HG03159 (cell line): ENCODE data around the gene ATP2A3.

Experiments
- ATAC-seq: cut with Tn5 transposase; IDR thresholded peaks from one replicate; pipeline ENCODE4 v1.9.1; 2021; ENCODE audit warnings: mild to moderate bottlenecking, moderate library complexity; ENCODE audit not compliant: unreplicated experiment

The ATP2A3 gene

DNA sequence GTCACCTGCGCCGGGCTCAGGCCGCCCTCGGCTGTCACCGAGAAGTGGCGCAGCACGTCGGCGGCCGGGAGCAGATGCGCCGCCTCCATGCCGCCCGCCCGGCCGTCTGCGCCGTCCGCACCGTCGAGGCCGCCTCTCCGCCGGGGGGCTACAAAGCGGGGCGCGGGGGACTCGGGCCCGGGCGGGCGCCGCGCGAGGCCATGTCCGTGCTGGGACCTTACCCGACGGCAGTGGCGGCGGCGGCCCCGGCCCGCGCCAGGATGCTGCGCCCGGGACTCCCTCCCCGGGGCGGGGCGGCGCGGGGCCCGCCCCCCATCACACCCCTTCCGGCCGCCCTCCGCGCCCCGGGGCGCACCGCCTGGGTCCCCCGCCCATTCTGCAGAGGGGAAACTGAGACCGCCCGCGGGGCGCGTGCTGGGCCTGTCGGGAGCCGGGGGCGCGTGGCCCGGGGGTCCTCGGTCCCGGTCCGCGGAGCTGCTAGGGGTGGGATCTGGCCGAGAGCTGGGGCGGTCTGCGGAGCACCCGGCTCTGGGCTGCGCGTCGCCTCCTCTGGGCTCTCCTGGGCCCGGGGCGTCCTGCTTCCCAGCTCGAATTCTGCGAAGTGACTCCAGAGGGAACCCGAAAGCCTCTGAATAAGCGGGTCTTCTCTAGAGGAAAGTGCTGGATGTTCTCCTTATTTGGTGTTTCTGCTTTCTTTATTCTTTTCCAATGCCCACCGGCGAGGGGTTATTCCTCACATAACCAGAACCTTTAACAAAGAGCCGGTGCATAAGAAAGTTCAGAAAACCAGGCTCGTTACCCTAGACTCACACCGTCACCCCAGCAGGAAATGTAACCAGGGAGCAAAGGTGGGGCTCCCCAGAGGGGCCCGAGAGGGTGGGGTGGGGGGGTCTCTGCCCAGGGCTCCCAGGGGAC lies at the start of gene ATP2A3:
ATP2A3 (minus strand) TSS at position 235 of the 915 bp plus-strand sequence; CDS start at position 89, 146 bp downstream.
- peak; percentile 55 for ATAC-seq

DNA sequence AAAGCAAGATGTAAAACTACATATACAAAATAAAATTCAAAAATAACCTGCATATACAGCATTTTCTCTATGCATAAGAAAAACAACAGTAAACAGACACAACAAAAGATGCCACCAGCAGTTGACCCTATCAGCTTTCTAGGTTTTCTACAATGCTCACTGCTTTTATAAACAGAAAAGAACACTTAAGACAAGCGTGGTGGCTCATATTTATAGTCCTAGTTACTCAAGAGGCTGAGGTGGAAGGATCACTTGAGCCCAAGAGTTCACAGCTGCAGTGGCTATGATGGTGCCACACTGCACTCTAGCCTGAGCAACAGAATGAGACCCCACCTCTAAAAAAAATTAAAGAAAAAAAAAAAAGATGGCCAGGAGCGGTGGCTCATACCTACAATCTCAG lies 46.5 kb upstream of the ATP2A3 start:
- no peak for ATAC-seq

DNA sequence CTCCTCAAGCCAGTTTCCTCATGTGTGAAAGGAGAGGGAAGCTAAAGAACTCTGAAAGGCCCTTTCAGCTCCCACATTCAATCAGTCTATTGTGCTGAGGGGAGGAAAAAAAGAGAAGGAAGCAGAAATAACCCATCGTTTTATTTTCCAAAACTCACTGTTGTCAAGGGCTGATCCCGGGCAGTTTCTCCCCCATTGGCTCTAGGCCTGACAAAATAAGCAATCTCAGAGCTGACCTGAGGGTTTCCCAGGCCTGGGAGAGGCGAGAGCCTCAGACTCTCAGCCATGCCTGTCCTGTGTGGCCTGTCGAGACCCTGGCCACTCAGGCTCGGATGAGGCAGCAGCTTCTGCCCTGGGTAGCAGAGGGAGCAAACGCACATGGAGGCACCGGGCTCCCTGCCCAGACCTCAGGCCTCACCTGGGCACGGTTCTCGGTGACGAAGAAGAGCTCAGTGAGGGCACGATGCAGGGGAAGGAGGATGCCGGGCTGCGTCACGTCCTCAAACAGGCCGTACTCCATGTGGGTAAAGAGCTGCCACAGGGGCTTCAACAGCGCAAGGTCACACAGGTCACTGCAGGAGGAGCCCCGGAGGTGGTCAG lies 45.0 kb upstream of the ATP2A3 start:
- no peak for ATAC-seq

DNA sequence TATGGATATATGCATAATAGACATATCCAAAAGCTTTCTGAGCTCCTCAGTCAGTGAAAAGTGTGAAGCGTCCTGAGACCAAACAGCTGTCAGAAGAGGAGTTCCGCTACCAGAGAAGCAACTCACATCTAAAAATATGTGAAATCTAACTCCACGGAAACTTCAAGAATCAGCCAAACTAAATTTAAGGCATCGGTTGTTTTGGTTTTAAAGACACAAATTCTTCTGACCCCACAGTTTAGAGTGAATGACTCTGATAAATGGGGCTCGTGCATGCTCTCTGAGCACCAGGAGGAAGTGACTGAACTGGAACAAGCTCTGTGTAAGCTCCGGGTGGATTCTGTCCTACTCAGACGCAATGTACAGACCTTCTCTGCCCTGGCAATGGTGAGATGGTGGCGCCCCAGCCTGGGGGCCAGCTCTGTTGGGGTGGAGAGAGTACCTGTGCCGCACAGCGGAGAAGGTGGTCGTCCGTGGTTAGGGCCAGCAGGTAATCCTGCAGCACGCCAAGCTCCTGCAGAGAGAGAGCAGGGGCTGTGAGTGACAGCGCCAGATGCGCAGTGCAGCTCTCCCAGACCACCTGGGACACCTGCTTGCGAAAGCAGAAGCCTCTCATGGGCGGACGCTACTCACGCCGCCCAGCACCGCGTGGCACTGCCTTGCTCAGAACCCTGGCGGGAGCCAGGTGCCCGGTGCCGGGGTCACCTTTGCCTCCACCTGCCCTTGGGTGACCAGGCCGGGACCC lies 44.4 kb upstream of the ATP2A3 start:
- ATAC-seq, result no peak

DNA sequence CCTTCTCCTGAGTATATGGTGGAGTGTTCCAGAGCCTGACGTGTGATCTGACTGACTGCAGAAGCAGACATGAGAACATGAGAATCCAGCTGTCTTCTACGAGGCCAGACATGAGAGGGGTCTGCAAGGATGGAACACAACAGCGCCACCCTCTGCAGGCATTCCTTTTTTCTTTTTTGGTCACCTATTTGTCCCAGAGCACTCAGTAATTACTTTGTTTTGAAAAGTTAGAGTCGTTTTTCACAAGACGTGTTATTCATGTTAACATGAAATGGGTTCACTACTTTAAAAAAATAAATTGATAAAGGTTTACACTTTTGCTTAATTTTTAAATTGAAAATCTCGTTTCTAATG lies 43.8 kb upstream of the ATP2A3 start:
- no peak for ATAC-seq

DNA sequence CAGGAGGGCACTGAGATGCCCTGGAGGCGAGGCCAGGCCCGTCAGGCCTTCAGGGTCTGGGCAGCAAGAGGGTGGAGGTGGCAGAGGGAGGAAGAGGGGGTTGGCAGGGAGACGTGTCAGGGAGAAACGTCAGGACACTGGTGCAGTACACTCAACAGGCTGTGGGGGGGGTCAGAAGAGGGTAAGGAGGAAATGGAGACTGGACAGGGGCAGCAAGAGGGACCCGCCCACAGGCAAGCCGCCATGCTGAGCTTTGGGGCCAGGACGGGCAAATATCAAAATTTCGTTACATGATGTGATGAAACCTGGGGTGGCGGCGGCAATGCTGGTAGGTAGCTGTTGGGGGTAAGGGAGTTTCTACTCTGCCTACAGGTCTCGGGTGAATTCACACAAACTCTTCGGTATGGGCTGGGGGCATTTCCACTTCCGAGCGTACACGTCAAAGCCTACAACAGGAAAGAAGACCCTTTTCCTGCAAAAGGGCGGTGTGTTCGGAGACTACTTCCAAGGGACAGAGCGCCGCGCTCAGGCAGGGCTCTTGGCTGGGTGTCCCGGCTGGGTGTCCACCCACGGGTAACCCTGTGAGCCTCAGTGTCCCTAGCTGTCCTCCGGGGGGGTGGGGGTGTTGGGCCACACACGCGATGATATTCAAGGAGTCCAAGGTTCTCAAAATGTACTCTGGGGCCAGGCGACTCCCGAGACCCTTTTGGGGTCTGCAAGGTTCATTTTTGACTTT lies 43.3 kb upstream of the ATP2A3 start:
- no peak for ATAC-seq

DNA sequence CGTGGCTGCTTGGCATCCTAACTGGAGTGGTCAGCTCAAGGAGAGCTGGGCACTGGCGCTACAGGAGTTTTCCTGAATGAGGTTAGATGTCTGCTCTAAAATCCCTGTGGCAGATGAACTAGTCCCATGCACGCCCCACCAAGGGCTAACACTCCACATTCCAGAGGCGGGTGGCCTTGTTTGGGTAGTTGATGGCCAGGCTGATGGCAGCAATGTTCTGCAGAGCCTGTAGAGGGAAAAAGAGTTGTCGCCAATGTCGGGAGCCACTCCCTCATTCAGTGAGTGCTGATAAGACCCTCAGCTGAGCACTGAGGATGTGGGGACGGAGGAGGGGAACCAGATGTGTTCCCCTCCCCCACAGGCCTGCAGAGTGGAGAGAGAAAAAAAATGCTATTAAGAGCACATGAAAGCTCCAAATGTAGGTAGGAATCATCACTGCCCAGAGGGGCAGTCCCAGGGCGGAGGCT lies 42.5 kb upstream of the ATP2A3 start:
- ATAC-seq, result no peak

DNA sequence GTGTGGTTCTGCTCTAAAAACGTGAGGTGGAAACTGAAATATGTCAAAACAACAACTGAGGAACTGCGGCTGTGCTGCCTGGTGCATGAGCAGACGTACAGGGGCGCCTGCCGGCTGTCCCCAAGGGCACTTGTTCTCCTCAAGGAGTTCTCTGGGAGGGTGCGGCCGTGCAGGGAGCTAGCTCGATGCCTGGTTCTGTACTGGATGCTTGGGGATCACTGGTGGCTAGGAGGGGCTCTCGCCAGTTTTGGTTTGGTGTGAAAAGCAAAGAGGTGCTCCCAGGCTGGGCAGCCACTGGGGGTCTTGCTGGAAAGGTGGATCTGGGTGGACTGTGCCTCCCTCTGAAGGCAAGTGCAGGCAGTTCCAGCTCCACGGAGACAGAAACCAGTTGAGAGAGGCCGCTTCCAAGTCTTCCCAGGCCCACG lies 41.9 kb upstream of the ATP2A3 start:
- ATAC-seq, result no peak

DNA sequence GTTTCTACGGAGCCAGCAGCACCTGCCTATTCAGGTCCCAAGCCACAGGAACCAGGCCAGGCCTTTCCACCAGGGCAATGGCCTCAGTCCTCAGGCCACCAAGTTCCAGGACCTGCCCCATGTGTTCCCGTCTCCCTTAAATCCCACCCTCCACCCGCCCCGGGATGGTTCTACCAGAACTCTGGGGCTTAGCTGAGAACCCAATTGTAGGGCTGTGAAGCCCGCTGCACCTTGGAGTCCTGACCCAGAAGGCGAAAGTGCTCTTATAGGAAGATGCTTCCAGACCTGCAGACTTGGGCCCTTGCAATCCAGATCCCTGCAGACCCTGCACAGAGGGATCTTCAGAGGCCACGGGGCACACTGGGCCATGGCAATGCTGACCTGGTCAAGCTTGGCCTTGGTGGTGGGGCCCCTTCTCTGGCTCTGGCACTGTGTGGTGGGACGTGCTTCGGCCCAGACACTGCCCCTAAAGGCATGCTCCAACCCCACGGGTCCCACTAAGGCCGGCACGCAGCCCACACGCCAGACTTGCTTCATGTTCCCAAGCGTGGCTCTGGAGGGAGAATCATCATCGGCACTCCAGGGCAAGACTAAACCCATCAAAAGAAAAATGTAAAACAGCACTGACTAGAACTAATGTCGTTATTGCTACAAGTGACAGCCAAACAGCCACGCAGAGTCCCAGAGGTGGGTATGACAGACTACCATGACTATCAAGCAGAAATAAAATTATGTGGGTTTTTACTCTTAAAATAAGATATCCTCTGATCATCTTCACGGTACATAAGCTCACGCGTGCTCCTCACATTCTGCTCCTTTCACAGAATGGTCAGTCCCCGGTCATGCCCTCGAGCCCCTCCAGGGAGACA lies 41.3 kb upstream of the ATP2A3 start:
- no peak for ATAC-seq

DNA sequence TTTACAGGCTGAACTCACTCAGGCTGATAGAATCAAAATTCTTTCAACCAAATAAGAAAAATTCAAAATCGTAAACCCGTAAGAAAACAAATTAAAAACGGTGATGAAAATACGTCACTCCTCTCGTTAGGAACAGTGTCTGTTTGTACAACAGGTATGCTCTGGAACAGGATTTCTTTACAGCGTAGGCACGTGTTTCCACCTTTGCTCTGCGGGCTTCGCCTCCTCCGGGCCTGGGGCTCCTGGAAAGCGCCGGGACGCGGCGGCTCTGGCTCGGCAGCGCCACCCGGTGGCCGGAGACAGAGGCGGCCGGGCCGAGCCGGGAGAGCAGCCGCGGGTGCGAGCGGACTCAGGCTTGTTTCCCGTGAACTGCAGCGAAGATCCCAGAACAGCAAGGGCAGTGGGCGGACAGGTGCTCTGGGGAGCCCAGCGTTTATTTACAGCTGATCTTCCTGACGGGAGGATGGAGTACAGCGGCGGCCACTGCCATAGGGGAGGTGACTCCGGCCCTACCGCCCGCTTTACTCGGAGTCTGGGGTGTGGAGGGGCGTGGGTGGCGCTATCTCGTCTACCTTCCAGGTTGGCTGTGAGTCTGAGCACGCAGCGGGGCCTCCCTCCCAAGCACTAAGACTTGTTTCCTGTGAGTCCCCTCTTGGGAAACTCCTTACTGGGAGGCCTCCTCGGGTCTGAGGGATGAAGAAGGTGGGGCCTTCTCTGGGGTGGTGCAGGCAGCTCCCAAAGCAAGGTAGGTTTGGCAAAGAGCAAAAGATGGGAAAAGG lies 40.5 kb upstream of the ATP2A3 start:
- ATAC-seq, result no peak

DNA sequence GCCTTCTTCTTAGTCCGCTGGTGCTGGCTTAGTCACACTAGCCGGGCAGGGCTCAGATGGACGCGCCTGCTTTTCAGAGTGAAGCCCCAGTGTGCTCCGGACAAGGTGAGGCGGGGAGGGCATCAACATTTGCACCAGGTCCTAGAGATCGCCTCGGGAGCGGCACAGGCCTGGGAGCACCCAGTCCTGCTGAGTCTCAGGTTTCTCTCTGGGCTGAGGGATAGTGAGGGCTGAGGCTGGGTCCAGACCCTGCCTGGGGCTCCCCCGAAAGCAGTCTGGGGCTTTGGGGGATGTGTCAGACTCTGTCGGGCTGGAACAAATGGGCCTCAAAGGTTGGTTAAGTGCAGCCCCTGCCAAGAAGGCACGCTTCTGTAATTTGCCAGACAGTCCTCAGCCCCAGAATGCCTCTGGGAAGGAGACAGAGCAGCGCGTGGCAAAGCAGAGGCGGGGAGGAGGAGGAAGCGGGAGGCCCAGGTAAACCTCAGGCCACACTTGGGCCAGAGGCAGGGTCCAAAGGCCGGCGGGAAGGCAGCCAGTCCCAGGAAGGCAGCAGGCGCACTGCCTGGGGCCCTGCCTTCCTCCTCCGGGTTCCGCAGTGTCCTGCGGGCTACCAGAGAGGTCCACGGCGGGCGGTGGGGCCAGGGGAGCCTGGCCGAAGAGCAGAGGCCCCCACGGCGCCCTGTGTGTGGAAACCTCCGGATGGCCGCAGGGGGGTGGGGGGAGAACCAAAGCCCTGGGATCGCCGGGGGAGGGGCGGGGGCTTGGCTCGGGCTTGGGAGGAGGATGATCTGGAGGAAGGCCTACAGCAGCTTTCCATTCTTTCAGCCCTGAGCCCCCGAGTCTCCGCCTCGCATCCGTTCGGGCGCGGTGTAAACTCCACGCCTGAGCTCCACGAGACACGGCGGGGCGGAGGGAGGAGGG lies 39.5 kb upstream of the ATP2A3 start:
- no peak for ATAC-seq

DNA sequence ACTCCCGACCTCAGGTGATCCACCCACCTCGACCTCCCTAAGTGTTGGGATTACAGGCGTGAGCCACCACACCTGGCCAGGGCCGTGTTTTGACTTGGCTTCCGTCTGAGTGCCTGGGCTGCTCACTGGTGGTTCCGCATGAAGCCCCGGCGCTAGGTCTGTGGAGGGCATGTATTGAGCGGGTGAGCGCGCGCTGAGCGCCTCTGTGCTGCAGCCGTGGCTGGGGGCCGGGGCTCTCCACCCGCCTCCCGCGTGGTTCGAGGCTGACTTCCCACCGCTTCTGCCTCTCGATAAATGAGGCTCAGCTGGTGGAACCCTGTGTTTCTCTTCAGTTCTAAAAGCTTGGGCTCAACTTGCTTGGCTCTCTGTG lies 38.9 kb upstream of the ATP2A3 start:
- ATAC-seq, result no peak

DNA sequence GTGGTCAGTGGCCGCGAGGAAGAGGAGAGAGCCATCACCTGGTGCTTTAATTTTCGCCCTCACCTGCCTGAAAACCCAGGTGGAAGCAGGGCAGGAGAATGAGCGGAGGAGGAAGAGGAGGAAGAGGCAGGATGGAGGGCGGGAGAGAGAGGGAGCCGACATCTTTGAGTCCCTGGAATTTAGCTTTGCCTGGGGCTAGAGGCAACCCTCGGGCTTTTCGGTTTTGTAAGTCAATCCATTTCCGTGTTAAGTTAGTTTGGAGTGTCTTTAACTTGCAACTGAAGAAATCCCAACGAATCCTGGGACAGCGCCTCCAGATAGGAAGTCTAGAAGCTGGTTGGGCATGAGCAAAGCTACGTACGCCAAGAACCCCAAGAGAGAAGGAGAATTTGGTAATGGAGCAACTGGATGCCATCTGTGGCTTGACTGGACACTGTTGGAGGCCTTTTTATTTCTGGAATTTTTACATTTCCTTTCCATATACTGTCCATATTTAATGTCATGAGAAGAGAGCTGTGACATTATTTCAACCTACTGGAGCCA lies 36.9 kb upstream of the ATP2A3 start:
- no peak for ATAC-seq

DNA sequence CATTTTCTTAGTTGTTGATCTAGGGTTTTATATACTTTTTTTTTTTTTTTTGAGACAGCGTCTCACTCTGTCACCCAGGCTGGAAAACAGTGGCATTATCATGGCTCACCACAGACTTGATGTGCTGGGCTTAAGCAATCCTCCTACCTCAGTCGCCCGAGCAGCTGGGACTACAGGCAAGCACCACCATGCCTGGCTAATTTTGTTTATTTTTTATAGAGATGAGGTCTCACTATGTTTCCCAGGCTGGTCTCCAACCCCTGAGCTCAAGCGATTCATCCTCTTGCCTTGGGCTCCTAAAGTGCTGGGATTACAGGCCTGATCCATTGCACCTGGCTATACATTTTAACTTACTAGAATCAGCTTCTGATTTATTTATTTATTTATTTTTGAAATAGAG lies 34.2 kb upstream of the ATP2A3 start:
- no peak for ATAC-seq

DNA sequence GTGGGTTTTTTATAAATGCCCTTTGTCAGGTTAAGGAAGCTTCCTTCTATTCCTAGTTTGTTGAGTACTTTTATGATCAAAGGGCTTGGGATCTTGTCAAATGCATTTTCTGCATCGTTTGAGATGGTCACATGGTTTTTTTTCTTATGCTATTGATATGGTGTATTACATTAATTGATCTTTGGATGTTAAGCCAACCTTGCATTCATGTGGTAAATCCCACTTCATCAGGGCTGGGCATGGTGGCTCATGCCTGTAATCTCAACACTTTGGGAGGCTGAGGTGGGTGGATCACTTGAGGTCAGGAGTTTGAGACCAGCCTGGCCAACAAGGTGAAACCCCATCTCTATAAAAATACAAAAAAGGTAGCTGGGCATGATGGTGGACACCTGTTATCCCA lies 30.8 kb upstream of the ATP2A3 start:
- ATAC-seq, result no peak

DNA sequence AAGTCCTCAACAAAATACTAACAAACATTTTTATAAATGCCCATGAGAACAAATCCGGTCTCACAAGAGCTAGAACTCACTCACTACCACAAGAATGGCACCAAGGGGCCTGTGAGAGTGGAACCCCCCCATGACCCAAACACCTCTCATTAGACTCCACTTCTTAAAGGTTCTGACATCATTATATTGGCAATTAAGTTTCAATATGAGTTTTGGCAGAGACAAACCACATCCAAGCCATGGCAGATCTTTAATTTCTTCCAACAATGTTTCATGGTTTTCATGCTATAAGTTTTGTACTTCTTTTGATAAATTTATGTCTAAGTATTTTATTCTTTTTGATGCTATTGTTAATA lies 30.0 kb upstream of the ATP2A3 start:
- no peak for ATAC-seq

DNA sequence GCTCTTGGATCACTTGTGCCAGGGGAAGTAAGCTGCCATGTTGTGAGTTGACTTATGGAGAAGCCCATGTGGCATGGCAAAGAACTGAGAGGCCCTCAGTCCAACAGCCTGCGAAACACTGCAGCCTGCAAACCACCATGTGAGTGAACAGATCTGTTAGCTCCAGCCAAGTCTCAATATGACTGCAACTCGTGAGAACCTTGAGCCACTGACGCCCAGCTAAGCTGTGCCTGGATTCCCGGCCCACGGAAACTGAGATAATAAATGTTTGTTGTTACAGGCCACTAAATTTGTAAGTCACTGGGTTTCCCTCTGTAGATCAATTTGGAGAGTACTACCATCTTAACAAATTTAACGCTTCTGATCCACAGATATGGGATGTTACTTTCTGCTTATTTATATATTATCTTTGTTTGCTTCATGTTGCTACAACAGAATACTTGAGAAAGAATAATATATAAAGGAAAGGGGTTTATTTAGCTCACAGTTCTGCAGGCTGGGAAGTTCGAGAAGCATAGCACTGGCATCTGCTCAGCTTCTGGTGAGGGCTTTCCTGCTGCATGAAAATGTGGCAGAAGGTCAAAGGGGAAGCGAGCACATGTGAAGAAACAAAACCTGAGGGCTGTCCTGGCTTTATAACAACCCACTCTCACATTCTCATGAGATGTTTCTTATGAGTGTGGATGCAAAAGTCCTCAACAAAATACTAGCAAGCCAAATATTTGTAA lies 29.4 kb upstream of the ATP2A3 start:
- ATAC-seq, result no peak
